Cardiac fibroblast (primary cell): ENCODE measurements around the gene MICAL2.

Experiments
- DNase-seq, 2 donors: peaks; one replicate each; pipeline versions ENCODE4 v3.0.0 to v3.0.0-alpha.2; 2010; ENCODE audit warnings: low read depth in 2 of 2
- H3K4me3 ChIP-seq, 2 donors: replicated peaks in 1 of 2; 1 replicate in 1 of 2; 2 replicates in 1 of 2; pipeline ENCODE4 v1.5.1; 2011; ENCODE audit warnings: low read depth in 2 of 2, low read length in 2 of 2, mild to moderate bottlenecking in 2 of 2, moderate library complexity in 1 of 2
- CTCF ChIP-seq: IDR thresholded peaks from one replicate; pipeline ENCODE4 v1.5.1; 2011; ENCODE audit warnings: low read depth, mild to moderate bottlenecking, low read length, inconsistent platforms

Gene MICAL2

GRCh38 chr11:12127206-12127898 lies 17.0 kb downstream of the MICAL2 start:
- no peak overlapping the region for H3K4me3 ChIP-seq
- no peak for TF ChIP-seq CTCF
- no peak for DNase-seq

GRCh38 chr11:12128301-12128751 lies 17.9 kb downstream of the MICAL2 start:
- DNase-seq = no peak
- no peak for TF ChIP-seq CTCF

DNA sequence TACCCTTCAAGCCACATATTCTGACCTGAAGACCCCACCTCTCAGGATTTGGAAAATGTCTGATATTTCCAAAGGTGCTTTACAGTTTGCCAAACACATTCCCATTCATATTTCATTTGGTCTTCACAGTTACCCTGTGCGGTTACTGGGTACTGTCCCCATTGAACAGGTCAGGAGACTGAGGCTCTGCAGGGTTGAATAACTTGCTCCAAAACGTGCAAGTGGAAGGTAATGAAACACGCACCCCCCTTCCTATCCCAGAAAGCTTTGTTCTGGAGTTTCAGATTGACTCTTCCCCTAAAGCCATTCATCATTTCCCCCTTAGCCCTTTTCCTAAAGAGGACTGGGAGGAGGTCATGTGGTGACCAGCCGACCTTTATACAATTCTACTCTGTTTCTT lies 18.8 kb downstream of the MICAL2 start:
- DNase-seq = no peak
- no peak for TF ChIP-seq CTCF
- no peak overlapping the region for H3K4me3 ChIP-seq

More at GRCh38 chr11:12128301-12128751, 17.9 kb downstream of the MICAL2 start:
- no peak overlapping the region for H3K4me3 ChIP-seq

- no peak overlapping the region for H3K4me3 ChIP-seq
- DNase-seq = no peak
- TF ChIP-seq CTCF = no peak
Measured at GRCh38 chr11:12130180-12130980, 20.0 kb downstream of the MICAL2 start.

GRCh38 chr11:12131943-12132789 lies 21.8 kb downstream of the MICAL2 start:
- TF ChIP-seq CTCF = no peak
- no peak for DNase-seq
- H3K4me3 ChIP-seq = no peak overlapping the region

- H3K4me3 ChIP-seq = no peak overlapping the region
- DNase-seq = no peak
- TF ChIP-seq CTCF = no peak
Measured at GRCh38 chr11:12132790-12133145, 22.4 kb downstream of the MICAL2 start.
